H9 (cell line): Measurements from ENCODE around the gene TBC1D9. TPM values are rescaled to one million over a fixed set of nuclear protein-coding genes. Genes with fewer than 3 reads are reported as not detected.

Experiments used
- DNase-seq: peaks from one replicate; pipeline ENCODE4 v3.0.0-alpha.2; 2017
- H2AFZ ChIP-seq: one replicate; pipeline ENCODE4 v1.6.1; 2013; ENCODE audit warnings: mild to moderate bottlenecking, low read length, control low read depth, moderate library complexity
- H2AK5ac ChIP-seq: 2 replicates; pipeline ENCODE4 v1.6.1; 2013; ENCODE audit warnings: low read length, control low read depth, mixed read lengths; ENCODE audit not compliant: insufficient read length
- H2BK120ac ChIP-seq: one replicate; pipeline ENCODE4 v1.6.1; 2013; ENCODE audit warnings: low read depth, mild to moderate bottlenecking, low read length, control low read depth, inconsistent platforms; ENCODE audit not compliant: poor library complexity, severe bottlenecking
- H2BK12ac ChIP-seq: 2 replicates; pipeline ENCODE4 v1.6.1; 2013; ENCODE audit warnings: low read length, control low read depth, mixed read lengths, low read depth; ENCODE audit not compliant: insufficient read length
- H2BK15ac ChIP-seq: 2 replicates; pipeline ENCODE4 v1.6.1; 2013; ENCODE audit warnings: low read depth, low read length, control low read depth
- H2BK20ac ChIP-seq: one replicate; pipeline ENCODE4 v1.6.1; 2013; ENCODE audit warnings: low read depth, mild to moderate bottlenecking, low read length, control low read depth, inconsistent platforms; ENCODE audit not compliant: poor library complexity, severe bottlenecking
- H2BK5ac ChIP-seq: 2 replicates; pipeline ENCODE4 v1.6.1; 2013; ENCODE audit warnings: low read length, control low read depth, mixed read lengths; ENCODE audit not compliant: insufficient read length
- H3K14ac ChIP-seq: 2 replicates; pipeline ENCODE4 v1.6.1; 2013; ENCODE audit warnings: low read length, control low read depth; ENCODE audit not compliant: insufficient read depth
- H3K18ac ChIP-seq: 2 replicates; pipeline ENCODE4 v1.6.1; 2013; ENCODE audit warnings: low read depth, mild to moderate bottlenecking, mixed read lengths, low read length, control low read depth; ENCODE audit not compliant: insufficient read length
- H3K23ac ChIP-seq: 2 replicates; pipeline ENCODE4 v1.6.1; 2013; ENCODE audit warnings: low read length, control low read depth, mixed read lengths, low read depth; ENCODE audit not compliant: insufficient read length
- H3K23me2 ChIP-seq: 2 replicates; pipeline ENCODE4 v1.6.1; 2013; ENCODE audit warnings: low read depth, mild to moderate bottlenecking, mixed read lengths, low read length, control low read depth; ENCODE audit not compliant: insufficient read length, poor library complexity, severe bottlenecking
- H3K27ac ChIP-seq: 2 replicates; pipeline ENCODE4 v1.5.1; 2013; ENCODE audit warnings: low read length, control low read depth, mixed read lengths, low read depth; ENCODE audit not compliant: insufficient read length
- H3K27me3 ChIP-seq: 2 replicates; pipeline ENCODE4 v1.6.1; 2013; ENCODE audit warnings: low read length, control low read depth, inconsistent platforms; ENCODE audit not compliant: insufficient read depth
- H3K4ac ChIP-seq: 2 replicates; pipeline ENCODE4 v1.6.1; 2013; ENCODE audit warnings: low read depth, mild to moderate bottlenecking, control low read depth, inconsistent platforms, low read length, moderate library complexity
- H3K4me1 ChIP-seq: 2 replicates; pipeline ENCODE4 v1.6.1; 2013; ENCODE audit warnings: low read length, control low read depth, inconsistent platforms; ENCODE audit not compliant: insufficient read depth
- H3K4me2 ChIP-seq: 2 replicates; pipeline ENCODE4 v1.6.1; 2013; ENCODE audit warnings: low read length, control low read depth, mixed read lengths; ENCODE audit not compliant: insufficient read length, insufficient read depth
- H3K56ac ChIP-seq: 2 replicates; pipeline ENCODE4 v1.6.1; 2013; ENCODE audit warnings: low read depth, mild to moderate bottlenecking, mixed read lengths, low read length, control low read depth; ENCODE audit not compliant: insufficient read length
- H3K79me1 ChIP-seq: 2 replicates; pipeline ENCODE4 v1.6.1; 2013; ENCODE audit warnings: low read depth, mild to moderate bottlenecking, moderate library complexity, low read length, control low read depth, inconsistent platforms; ENCODE audit not compliant: insufficient read depth, poor library complexity, severe bottlenecking
- H3K79me2 ChIP-seq: 2 replicates; pipeline ENCODE4 v1.6.1; 2013; ENCODE audit warnings: low read length, control low read depth, inconsistent platforms; ENCODE audit not compliant: insufficient read depth
- H3K9ac ChIP-seq: 2 replicates; pipeline ENCODE4 v1.6.1; 2013; ENCODE audit warnings: low read length, control low read depth, mixed read lengths; ENCODE audit not compliant: insufficient read length; ENCODE audit errors: extremely low read depth
- H3K9me3 ChIP-seq: one replicate; pipeline ENCODE4 v1.6.1; 2013; ENCODE audit warnings: low read depth, low read length, inconsistent platforms; ENCODE audit not compliant: control insufficient read depth
- H3T11ph ChIP-seq: one replicate; pipeline ENCODE4 v1.6.1; 2013; ENCODE audit warnings: mild to moderate bottlenecking, low read length, control low read depth, inconsistent platforms
- H4K20me1 ChIP-seq: one replicate; pipeline ENCODE4 v1.6.1; 2013; ENCODE audit not compliant: control insufficient read depth, insufficient read length, insufficient read depth
- H4K5ac ChIP-seq: 2 replicates; pipeline ENCODE4 v1.6.1; 2013; ENCODE audit warnings: low read depth, mild to moderate bottlenecking, mixed read lengths, low read length, control low read depth; ENCODE audit not compliant: insufficient read length
- H4K8ac ChIP-seq: replicated peaks from 2 replicates; pipeline ENCODE4 v1.6.1; 2013; ENCODE audit warnings: low read length, control low read depth, mixed read lengths, low read depth; ENCODE audit not compliant: insufficient read length
- H4K91ac ChIP-seq: 2 replicates; pipeline ENCODE4 v1.6.1; 2013; ENCODE audit warnings: low read depth, mild to moderate bottlenecking, moderate library complexity, mixed read lengths, low read length, control low read depth; ENCODE audit not compliant: insufficient read length
- H3K27ac Mint-ChIP-seq, 3 experiments: 2 replicates in 2 of 3; 3 replicates in 1 of 3; pipeline ENCODE4 v1.8.0; 2020 to 2021; ENCODE audit warnings: mixed read lengths in 3 of 3, mild to moderate bottlenecking in 1 of 3, moderate library complexity in 1 of 3
- H3K27me3 Mint-ChIP-seq: 2 replicates; pipeline ENCODE4 v1.8.0; 2021; ENCODE audit warnings: low read depth, mild to moderate bottlenecking, moderate library complexity, mixed read lengths
- H3K36me3 Mint-ChIP-seq, 3 experiments: 2 replicates in 2 of 3; 3 replicates in 1 of 3; pipeline ENCODE4 v1.8.0; 2020 to 2021; ENCODE audit warnings: low read depth in 3 of 3, mixed read lengths in 3 of 3; ENCODE audit not compliant: insufficient read depth in 1 of 3
- H3K4me1 Mint-ChIP-seq, 2 experiments: 2 replicates each; pipeline ENCODE4 v1.8.0; 2020; ENCODE audit warnings: mixed read lengths in 2 of 2
- H3K4me3 Mint-ChIP-seq, 2 experiments: 2 replicates in 1 of 2; 3 replicates in 1 of 2; pipeline ENCODE4 v1.8.0; 2020 to 2021; ENCODE audit warnings: mild to moderate bottlenecking in 2 of 2, mixed read lengths in 2 of 2, moderate library complexity in 1 of 2
- H3K9me3 Mint-ChIP-seq, 2 experiments: 2 replicates in 1 of 2; 3 replicates in 1 of 2; pipeline ENCODE4 v1.8.0; 2020; ENCODE audit warnings: mild to moderate bottlenecking in 2 of 2, mixed read lengths in 2 of 2, moderate library complexity in 1 of 2
- CTCF ChIP-seq: fragments of 200-600 bp; sonication (generic); conservative IDR thresholded peaks from 3 replicates; pipeline ENCODE4 v1.8.0; 2021; ENCODE audit warnings: antibody characterized with exemption, mild to moderate bottlenecking
- WGBS: extraction: QIAGEN DNeasy Blood & Tissue Kit; methylation state at CpG from one replicate; pipeline ENCODE4 v1.1.7; 2013; ENCODE audit warnings: missing lambda C conversion rate, low lambda C conversion rate, mixed read lengths; ENCODE audit not compliant: insufficient read length; ENCODE audit errors: extremely low coverage; 5-methylcytosine and 5-hydroxymethylcytosine counted together
- total RNA-seq: library from RNA; stranded (reverse); gene quantifications from 2 replicates; pipeline ENCODE4 v1.2.1, GENCODE V29; 2021

TBC1D9 gene
- total RNA-seq, 1 experiment from 2014 or later, result 0.63 TPM

GRCh38 chr4:140673729-140674128, 82.5 kb downstream of the TBC1D9 start:
- Histone ChIP-seq H4K5ac (no peak overlapping the region), H3K23me2 (no peaks in the 10 kb centered on the region), H3K14ac (no peak overlapping the region), H3K4me2 (no peak overlapping the region), H3K79me1 (no peaks in the 10 kb centered on the region), H2AK5ac (no peak overlapping the region), H4K20me1 (no peaks in the 10 kb centered on the region), H2BK12ac (no peak overlapping the region), H3K56ac (no peak overlapping the region), H3K23ac (no peak overlapping the region), H3T11ph (no peak overlapping the region), H3K18ac (no peak overlapping the region), H3K27ac (no peak overlapping the region), H3K9me3 (no peaks in the 10 kb centered on the region), H4K91ac (no peak overlapping the region), H3K79me2 (no peaks in the 10 kb centered on the region), H2BK120ac (no peak overlapping the region), H3K27me3 (no peaks in the 10 kb centered on the region), H3K9ac (no peak overlapping the region), H3K4ac (no peak overlapping the region), H2BK20ac (no peak overlapping the region), H2AFZ (no peak overlapping the region), H3K4me1 (no peaks in the 10 kb centered on the region), H2BK15ac (no peak overlapping the region), H2BK5ac (no peak overlapping the region), H4K8ac (no peak overlapping the region)
- no peak for DNase-seq
- Mint-ChIP-seq H3K27me3 (peaks cover 3% of the 10 kb centered on the region; the same call in 1 of the 2 replicates), H3K4me3 (no peak overlapping the region), H3K36me3 (no peaks in the 10 kb centered on the region), H3K9me3 (no peaks in the 10 kb centered on the region), H3K27ac (no peak overlapping the region), H3K4me1 (no peaks in the 10 kb centered on the region)
- WGBS, result no CpG with 5 or more reads among the region's 3 CpGs
- no peak for TF ChIP-seq CTCF
